ENCODE data around the gene PIK3C2B. TPM values are rescaled to one million over a fixed set of nuclear protein-coding genes. Genes with fewer than 3 reads are reported as not detected.

PIK3C2B gene
- total RNA-seq, 1 experiment from 2014 or later = 52.4 TPM

GRCh38 chr1:204503122-204503912 is 8.7 kb upstream of the PIK3C2B start:
- H3K4me2 ChIP-seq = 0 out of 2 replicates have a peak overlapping the region, but pooled peaks have one; percentile 6
- POLR2A ChIA-PET (ENCODE audit: unreplicated experiment) = interaction anchor here (0.7 kb wide), 3 partner anchors 55 to 339 kb away, joined by 3 to 7 read pairs (median 6); no protein-coding TSS in a partner anchor
- peak in 1 of 2 experiments; percentile 68 for DNase-seq
- peaks cover 37% of the 10 kb centered on the region for H3F3A ChIP-seq (ENCODE audit: insufficient read depth, low read depth)
- intact Hi-C loops (cut with micrococcal nuclease; ENCODE audit: unreplicated experiment) = loop anchor here (1.0 to 2.0 kb wide), 3 partner anchors 55 to 289 kb away; no protein-coding TSS in a partner anchor
- H3K4me1 ChIP-seq (replicated peaks; ENCODE audit: insufficient read depth) = peaks cover 29% of the 10 kb centered on the region
- H3K27me3 ChIP-seq (ENCODE audit: insufficient read depth, low read depth) = no peaks in the 10 kb centered on the region
- H3K79me2 ChIP-seq (ENCODE audit: low read depth) = no peaks in the 10 kb centered on the region
- no peak overlapping the region for H3K4me3 ChIP-seq
- TF ChIP-seq EZH2 (IDR thresholded peaks at IDR 0.05; ENCODE audit: low read depth) = no peak
- TF ChIP-seq, protein P1, sequence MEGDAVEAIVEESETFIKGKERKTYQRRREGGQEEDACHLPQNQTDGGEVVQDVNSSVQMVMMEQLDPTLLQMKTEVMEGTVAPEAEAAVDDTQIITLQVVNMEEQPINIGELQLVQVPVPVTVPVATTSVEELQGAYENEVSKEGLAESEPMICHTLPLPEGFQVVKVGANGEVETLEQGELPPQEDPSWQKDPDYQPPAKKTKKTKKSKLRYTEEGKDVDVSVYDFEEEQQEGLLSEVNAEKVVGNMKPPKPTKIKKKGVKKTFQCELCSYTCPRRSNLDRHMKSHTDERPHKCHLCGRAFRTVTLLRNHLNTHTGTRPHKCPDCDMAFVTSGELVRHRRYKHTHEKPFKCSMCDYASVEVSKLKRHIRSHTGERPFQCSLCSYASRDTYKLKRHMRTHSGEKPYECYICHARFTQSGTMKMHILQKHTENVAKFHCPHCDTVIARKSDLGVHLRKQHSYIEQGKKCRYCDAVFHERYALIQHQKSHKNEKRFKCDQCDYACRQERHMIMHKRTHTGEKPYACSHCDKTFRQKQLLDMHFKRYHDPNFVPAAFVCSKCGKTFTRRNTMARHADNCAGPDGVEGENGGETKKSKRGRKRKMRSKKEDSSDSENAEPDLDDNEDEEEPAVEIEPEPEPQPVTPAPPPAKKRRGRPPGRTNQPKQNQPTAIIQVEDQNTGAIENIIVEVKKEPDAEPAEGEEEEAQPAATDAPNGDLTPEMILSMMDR (conservative IDR thresholded peaks at IDR 0.05) = peak; percentile 92
- H4K20me1 ChIP-seq (ENCODE audit: insufficient read depth) = no peaks in the 10 kb centered on the region
- H3K36me3 ChIP-seq (ENCODE audit: low read depth) = no peaks in the 10 kb centered on the region
- H3K27ac ChIP-seq = no peak overlapping the region
- CTCF ChIA-PET = interaction anchor here (0.6 to 1.0 kb wide), 10 partner anchors 13 to 289 kb away, joined by 3 to 11 read pairs (median 4); partner anchors contain the start of genes GOLT1A and MDM4
- no TSS peak for BruUV-seq (replicated peaks)
- H3K9me3 ChIP-seq (ENCODE audit: insufficient read depth, low read depth) = no peaks in the 10 kb centered on the region
- no peak overlapping the region for H2AFZ ChIP-seq
- no peaks in the 10 kb centered on the region for H3K9me2 ChIP-seq (ENCODE audit: insufficient read depth)

DNA sequence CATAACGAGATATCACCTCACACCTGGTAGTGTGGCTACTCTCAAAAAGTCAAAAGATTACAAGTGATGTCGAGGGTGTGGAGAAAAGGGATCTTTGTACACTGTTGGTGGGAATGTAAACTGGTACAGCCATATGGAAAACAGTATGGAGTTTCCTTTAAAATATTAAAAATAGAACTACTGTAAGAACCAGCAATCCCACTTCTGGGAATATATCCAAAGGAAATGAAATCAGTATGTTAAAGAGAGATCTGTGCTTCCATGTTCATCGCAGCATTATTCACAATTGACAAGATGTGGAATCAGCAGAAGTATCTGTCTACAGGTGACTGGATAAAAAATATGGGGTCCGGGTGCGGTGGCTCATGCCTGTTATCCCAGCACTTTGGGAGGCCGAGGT is 7.6 kb upstream of the PIK3C2B start:
- CTCF ChIA-PET = no interaction called here
- TF ChIP-seq EZH2 (IDR thresholded peaks at IDR 0.05; ENCODE audit: low read depth) = no peak
- TF ChIP-seq, protein P1 (conservative IDR thresholded peaks at IDR 0.05) = no peak
- H3K4me3 ChIP-seq = no peak overlapping the region
- no peaks in the 10 kb centered on the region for H3K79me2 ChIP-seq (ENCODE audit: low read depth)
- no peaks in the 10 kb centered on the region for H3K9me2 ChIP-seq (ENCODE audit: insufficient read depth)
- H3K27me3 ChIP-seq (ENCODE audit: insufficient read depth, low read depth) = no peaks in the 10 kb centered on the region
- no peaks in the 10 kb centered on the region for H4K20me1 ChIP-seq (ENCODE audit: insufficient read depth)
- DNase-seq = no peak
- H3F3A ChIP-seq (ENCODE audit: insufficient read depth, low read depth) = peaks cover 26% of the 10 kb centered on the region
- no peak overlapping the region for H2AFZ ChIP-seq
- POLR2A ChIA-PET (ENCODE audit: unreplicated experiment) = no interaction called here
- no peaks in the 10 kb centered on the region for H3K36me3 ChIP-seq (ENCODE audit: low read depth)
- no peak overlapping the region for H3K27ac ChIP-seq
- H3K9me3 ChIP-seq (ENCODE audit: insufficient read depth, low read depth) = no peaks in the 10 kb centered on the region
- H3K4me1 ChIP-seq (replicated peaks; ENCODE audit: insufficient read depth) = peaks cover 29% of the 10 kb centered on the region
- H3K4me2 ChIP-seq = no peak overlapping the region
- intact Hi-C loops (cut with micrococcal nuclease; ENCODE audit: unreplicated experiment) = loop anchor here (2.0 kb wide), 2 partner anchors 53 to 287 kb away; no protein-coding TSS in a partner anchor
- no TSS peak for BruUV-seq (replicated peaks)

GRCh38 chr1:204499511-204500468 is 5.2 kb upstream of the PIK3C2B start:
- intact Hi-C loops (cut with micrococcal nuclease; ENCODE audit: unreplicated experiment) = loop anchor here (10.0 kb wide), 1 partner anchor 425 kb away; the partner anchor contains the start of gene SOX13

More at GRCh38 chr1:204499511-204500468, 5.2 kb upstream of the PIK3C2B start:
- H3K79me2 ChIP-seq (ENCODE audit: low read depth) = peaks cover 5% of the 10 kb centered on the region; the same call in 1 of the 2 replicates
- CTCF ChIA-PET = no interaction called here
- no TSS peak for BruUV-seq (replicated peaks)
- no peaks in the 10 kb centered on the region for H4K20me1 ChIP-seq (ENCODE audit: insufficient read depth)
- no peak overlapping the region for H3K4me3 ChIP-seq
- H3K27me3 ChIP-seq (ENCODE audit: insufficient read depth, low read depth) = no peaks in the 10 kb centered on the region
- TF ChIP-seq, protein P1 (conservative IDR thresholded peaks at IDR 0.05) = no peak
- TF ChIP-seq EZH2 (IDR thresholded peaks at IDR 0.05; ENCODE audit: low read depth) = no peak
- no peaks in the 10 kb centered on the region for H3K9me3 ChIP-seq (ENCODE audit: insufficient read depth, low read depth)
- no peak overlapping the region for H3K27ac ChIP-seq
- no peaks in the 10 kb centered on the region for H3K36me3 ChIP-seq (ENCODE audit: low read depth)
- peaks cover 33% of the 10 kb centered on the region for H3K4me1 ChIP-seq (replicated peaks; ENCODE audit: insufficient read depth)
- H3F3A ChIP-seq (ENCODE audit: insufficient read depth, low read depth) = peaks cover 19% of the 10 kb centered on the region
- H3K9me2 ChIP-seq (ENCODE audit: insufficient read depth) = no peaks in the 10 kb centered on the region
- H3K4me2 ChIP-seq = no peak overlapping the region
- POLR2A ChIA-PET (ENCODE audit: unreplicated experiment) = no interaction called here
- no peak for DNase-seq
- no peak overlapping the region for H2AFZ ChIP-seq

All from PC-9 (cell line).